Measurements from ENCODE around the gene CSPG4. TPM values are rescaled to one million over a fixed set of nuclear protein-coding genes. Genes with fewer than 3 reads are reported as not detected.

Gene CSPG4
- total and polyA plus RNA-seq, 2 of the 13 experiments (the other 11 are each of a cell fraction or from before 2014, with no cell fraction given): 0.01 to 0.04 TPM

DNA sequence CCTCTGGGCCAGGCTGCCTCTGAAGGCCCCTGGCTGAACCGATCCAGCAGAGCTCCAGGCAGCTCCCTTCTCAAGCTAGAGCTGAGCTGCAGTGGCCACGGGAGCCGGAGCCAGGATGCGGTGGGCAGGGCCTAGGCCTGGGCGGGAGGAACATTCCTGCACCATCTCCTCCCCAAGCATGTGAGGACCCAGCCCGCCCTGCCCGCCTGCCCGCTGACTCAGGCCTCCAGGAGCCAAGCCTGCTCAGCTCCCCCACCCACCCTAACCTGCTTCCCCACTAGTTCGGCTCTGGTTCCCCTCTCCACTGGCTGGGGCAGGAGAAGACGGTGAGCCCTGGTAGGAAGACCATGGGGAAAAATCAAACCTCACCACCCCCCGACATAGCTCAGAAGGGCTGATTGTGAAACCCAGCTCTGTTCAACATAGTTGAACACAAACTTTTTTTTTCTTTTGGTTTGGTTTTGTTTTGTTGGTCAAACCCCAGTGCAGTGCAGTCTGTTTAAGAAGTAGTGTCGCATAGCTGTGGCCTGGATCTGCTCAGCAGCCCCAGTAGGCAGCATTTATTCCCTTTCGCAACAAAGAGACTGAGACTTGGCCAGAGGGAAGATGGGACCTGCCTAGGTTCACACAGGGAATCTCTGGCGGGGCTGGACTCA is 51.4 kb downstream of the CSPG4 start (continued):
- TF ChIP-seq, protein P1, sequence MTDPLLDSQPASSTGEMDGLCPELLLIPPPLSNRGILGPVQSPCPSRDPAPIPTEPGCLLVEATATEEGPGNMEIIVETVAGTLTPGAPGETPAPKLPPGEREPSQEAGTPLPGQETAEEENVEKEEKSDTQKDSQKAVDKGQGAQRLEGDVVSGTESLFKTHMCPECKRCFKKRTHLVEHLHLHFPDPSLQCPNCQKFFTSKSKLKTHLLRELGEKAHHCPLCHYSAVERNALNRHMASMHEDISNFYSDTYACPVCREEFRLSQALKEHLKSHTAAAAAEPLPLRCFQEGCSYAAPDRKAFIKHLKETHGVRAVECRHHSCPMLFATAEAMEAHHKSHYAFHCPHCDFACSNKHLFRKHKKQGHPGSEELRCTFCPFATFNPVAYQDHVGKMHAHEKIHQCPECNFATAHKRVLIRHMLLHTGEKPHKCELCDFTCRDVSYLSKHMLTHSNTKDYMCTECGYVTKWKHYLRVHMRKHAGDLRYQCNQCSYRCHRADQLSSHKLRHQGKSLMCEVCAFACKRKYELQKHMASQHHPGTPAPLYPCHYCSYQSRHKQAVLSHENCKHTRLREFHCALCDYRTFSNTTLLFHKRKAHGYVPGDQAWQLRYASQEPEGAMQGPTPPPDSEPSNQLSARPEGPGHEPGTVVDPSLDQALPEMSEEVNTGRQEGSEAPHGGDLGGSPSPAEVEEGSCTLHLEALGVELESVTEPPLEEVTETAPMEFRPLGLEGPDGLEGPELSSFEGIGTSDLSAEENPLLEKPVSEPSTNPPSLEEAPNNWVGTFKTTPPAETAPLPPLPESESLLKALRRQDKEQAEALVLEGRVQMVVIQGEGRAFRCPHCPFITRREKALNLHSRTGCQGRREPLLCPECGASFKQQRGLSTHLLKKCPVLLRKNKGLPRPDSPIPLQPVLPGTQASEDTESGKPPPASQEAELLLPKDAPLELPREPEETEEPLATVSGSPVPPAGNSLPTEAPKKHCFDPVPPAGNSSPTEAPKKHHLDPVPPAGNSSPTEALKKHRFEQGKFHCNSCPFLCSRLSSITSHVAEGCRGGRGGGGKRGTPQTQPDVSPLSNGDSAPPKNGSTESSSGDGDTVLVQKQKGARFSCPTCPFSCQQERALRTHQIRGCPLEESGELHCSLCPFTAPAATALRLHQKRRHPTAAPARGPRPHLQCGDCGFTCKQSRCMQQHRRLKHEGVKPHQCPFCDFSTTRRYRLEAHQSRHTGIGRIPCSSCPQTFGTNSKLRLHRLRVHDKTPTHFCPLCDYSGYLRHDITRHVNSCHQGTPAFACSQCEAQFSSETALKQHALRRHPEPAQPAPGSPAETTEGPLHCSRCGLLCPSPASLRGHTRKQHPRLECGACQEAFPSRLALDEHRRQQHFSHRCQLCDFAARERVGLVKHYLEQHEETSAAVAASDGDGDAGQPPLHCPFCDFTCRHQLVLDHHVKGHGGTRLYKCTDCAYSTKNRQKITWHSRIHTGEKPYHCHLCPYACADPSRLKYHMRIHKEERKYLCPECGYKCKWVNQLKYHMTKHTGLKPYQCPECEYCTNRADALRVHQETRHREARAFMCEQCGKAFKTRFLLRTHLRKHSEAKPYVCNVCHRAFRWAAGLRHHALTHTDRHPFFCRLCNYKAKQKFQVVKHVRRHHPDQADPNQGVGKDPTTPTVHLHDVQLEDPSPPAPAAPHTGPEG (CRISPR knock-in tag; IDR thresholded peaks at IDR 0.05): no peak
- TF ChIP-seq TGIF2 (CRISPR knock-in tag; IDR thresholded peaks at IDR 0.05) (no peak), ZNF607 (CRISPR knock-in tag; IDR thresholded peaks at IDR 0.05; ENCODE audit: borderline replicate concordance) (no peak), NFE2 (CRISPR knock-in tag; IDR thresholded peaks at IDR 0.05) (no peak), GFI1 (CRISPR knock-in tag; IDR thresholded peaks at IDR 0.05; ENCODE audit: borderline replicate concordance) (no peak), TEAD3 (CRISPR knock-in tag; optimal IDR thresholded peaks at IDR 0.05; ENCODE audit: borderline replicate concordance) (peak; percentile 64), ZNF564 (CRISPR knock-in tag; IDR thresholded peaks at IDR 0.05) (no peak), ZNF724P (CRISPR knock-in tag; IDR thresholded peaks at IDR 0.05; ENCODE audit: borderline replicate concordance) (no peak), TSC22D2 (CRISPR knock-in tag; IDR thresholded peaks at IDR 0.05; ENCODE audit: borderline replicate concordance) (no peak), KLF6 (CRISPR knock-in tag; IDR thresholded peaks at IDR 0.05) (no peak), HES4 (CRISPR knock-in tag; IDR thresholded peaks at IDR 0.05; ENCODE audit: borderline replicate concordance) (no peak), SMAD1 (CRISPR knock-in tag; IDR thresholded peaks at IDR 0.05; ENCODE audit: borderline replicate concordance, low read depth) (0 out of 2 replicates have a peak, but pooled peaks have one; percentile 46), MAFK (conservative IDR thresholded peaks at IDR 0.05 in 1 of 2, IDR thresholded peaks at IDR 0.05 in 1 of 2; ENCODE audit: low read length in 2 of 2) (no peak), ZNF451 (CRISPR knock-in tag; IDR thresholded peaks at IDR 0.05) (no peak), NPAS2 (CRISPR knock-in tag; IDR thresholded peaks at IDR 0.05; ENCODE audit: borderline replicate concordance) (no peak)
- TF ChIP-seq, protein P2, sequence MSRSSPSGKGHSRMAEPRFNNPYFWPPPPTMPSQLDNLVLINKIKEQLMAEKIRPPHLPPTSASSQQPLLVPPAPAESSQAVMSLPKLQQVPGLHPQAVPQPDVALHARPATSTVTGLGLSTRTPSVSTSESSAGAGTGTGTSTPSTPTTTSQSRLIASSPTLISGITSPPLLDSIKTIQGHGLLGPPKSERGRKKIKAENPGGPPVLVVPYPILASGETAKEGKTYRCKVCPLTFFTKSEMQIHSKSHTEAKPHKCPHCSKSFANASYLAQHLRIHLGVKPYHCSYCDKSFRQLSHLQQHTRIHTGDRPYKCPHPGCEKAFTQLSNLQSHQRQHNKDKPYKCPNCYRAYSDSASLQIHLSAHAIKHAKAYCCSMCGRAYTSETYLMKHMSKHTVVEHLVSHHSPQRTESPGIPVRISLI (CRISPR knock-in tag; IDR thresholded peaks at IDR 0.05; ENCODE audit: borderline replicate concordance): peak; percentile 68; the same call in 1 of the 2 replicates
- TF ChIP-seq, protein P3, sequence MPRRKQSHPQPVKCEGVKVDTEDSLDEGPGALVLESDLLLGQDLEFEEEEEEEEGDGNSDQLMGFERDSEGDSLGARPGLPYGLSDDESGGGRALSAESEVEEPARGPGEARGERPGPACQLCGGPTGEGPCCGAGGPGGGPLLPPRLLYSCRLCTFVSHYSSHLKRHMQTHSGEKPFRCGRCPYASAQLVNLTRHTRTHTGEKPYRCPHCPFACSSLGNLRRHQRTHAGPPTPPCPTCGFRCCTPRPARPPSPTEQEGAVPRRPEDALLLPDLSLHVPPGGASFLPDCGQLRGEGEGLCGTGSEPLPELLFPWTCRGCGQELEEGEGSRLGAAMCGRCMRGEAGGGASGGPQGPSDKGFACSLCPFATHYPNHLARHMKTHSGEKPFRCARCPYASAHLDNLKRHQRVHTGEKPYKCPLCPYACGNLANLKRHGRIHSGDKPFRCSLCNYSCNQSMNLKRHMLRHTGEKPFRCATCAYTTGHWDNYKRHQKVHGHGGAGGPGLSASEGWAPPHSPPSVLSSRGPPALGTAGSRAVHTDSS (CRISPR knock-in tag; conservative IDR thresholded peaks at IDR 0.05): no peak
- TF ChIP-seq, protein P4, sequence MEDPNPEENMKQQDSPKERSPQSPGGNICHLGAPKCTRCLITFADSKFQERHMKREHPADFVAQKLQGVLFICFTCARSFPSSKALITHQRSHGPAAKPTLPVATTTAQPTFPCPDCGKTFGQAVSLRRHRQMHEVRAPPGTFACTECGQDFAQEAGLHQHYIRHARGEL (CRISPR knock-in tag; IDR thresholded peaks at IDR 0.05): no peak
- TF ChIP-seq, protein P5, sequence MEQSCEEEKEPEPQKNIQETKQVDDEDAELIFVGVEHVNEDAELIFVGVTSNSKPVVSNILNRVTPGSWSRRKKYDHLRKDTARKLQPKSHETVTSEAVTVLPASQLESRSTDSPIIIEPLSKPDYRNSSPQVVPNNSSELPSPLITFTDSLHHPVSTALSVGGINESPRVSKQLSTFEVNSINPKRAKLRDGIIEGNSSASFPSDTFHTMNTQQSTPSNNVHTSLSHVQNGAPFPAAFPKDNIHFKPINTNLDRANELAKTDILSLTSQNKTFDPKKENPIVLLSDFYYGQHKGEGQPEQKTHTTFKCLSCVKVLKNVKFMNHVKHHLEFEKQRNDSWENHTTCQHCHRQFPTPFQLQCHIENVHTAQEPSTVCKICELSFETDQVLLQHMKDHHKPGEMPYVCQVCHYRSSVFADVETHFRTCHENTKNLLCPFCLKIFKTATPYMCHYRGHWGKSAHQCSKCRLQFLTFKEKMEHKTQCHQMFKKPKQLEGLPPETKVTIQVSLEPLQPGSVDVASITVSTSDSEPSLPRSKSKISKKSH (CRISPR knock-in tag; IDR thresholded peaks at IDR 0.05; ENCODE audit: borderline replicate concordance): no peak

Measured in HepG2 (cell line).